NK-92 (cell line): ENCODE data around the gene TENM4.

Source experiments
- DNase-seq: peaks from one replicate; lab custom pipeline; 2025; ENCODE audit not compliant: unreplicated experiment; lab: John Stamatoyannopoulos, UW

TENM4 gene

GRCh38 chr11:79094616-79095015 lies 346.2 kb downstream of the TENM4 start:
- DNase-seq, result no peak

GRCh38 chr11:79092791-79093353 lies 348.0 kb downstream of the TENM4 start:
- DNase-seq, result no peak

GRCh38 chr11:79090191-79090705 lies 350.6 kb downstream of the TENM4 start:
- no peak for DNase-seq

GRCh38 chr11:79089601-79090000 lies 351.2 kb downstream of the TENM4 start:
- no peak for DNase-seq

DNA sequence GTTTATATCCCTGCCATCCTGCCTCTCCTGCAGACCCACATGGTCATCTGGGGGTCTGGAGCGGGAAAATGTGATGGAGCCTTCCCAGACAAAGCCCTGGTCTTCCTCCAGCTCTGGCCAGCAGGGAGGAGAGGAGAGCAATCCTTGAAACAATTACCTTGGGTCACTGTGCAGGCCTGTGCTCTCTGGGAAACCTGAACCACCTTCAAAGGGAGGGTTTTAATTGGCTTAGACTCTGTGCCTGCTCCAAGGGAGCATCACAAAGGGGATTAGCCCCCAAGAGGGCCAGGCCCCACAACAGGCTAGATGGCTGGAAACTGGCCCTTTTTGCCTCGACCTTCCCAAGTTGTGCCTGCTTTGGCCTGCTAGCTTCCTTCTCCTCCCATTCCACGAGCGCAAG lies 351.9 kb downstream of the TENM4 start:
- no peak for DNase-seq

- no peak for DNase-seq
Observed at GRCh38 chr11:79087961-79088318, 352.9 kb downstream of the TENM4 start.

GRCh38 chr11:79087238-79087960 lies 353.4 kb downstream of the TENM4 start:
- DNase-seq, result no peak

DNA sequence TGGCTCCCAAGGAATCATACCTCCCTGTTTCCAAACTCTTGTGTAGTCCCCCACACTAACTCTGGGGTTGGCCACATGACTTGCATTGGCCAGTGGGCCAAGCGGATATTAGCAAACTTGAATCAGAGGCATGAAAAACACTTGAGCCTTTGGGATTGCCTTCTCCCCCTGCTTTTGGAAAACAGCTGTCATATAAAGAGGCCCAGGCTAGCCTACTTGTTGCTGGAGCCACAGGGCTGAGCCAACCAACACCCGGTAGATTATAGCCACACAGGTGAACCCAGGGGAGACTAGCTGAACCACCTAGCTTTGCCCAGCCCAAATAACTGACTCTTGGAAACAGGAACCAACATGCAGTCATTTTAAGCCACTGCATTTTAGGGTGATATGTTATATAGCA lies 354.8 kb downstream of the TENM4 start:
- no peak for DNase-seq

DNA sequence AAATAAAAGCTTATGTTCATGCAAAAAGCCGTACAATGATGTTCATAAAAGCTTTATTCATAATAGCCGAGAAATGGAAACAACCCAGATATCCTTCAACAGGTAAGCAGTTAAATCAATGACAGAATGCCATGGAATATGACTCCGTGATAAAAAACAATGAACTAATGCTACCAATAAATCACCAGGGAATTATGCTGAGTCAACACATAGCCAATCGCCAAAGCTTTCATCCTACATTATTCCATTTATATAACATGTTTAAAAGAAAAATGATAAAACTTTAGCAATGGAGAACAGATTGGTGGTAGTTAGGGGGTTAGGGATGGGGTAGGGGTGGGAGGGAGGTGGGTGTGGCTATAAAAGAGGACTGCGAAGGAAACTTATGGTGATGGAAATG lies 356.4 kb downstream of the TENM4 start:
- no peak for DNase-seq

GRCh38 chr11:79083352-79083751 lies 357.5 kb downstream of the TENM4 start:
- DNase-seq, result no peak

- DNase-seq, result no peak
Observed at GRCh38 chr11:79082907-79083306, 357.9 kb downstream of the TENM4 start.

- no peak for DNase-seq
Observed at GRCh38 chr11:79082280-79082679, 358.6 kb downstream of the TENM4 start.

GRCh38 chr11:79081471-79082031 lies 359.3 kb downstream of the TENM4 start:
- DNase-seq, result no peak

GRCh38 chr11:79080551-79080950 lies 360.3 kb downstream of the TENM4 start:
- no peak for DNase-seq

DNA sequence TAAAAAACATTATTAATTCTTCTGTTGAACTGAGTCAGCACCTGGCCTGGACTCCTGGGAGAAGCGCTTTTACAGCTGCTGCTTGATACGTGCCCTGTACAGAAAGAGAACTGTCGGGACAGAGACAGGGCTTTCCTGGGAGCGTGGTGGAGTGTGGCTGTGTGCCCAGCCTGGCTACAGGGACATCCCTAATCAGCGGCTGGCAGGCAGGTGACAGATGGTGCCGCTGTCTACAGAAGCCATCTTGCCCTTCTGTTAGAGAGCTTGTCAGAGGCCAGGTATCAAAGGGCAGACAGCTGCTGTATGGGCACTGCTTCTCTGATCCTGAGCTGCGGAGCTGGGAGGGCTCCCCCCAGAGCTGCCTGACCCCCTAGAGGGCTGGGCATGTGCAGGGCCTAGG lies 361.8 kb downstream of the TENM4 start:
- no peak for DNase-seq

DNA sequence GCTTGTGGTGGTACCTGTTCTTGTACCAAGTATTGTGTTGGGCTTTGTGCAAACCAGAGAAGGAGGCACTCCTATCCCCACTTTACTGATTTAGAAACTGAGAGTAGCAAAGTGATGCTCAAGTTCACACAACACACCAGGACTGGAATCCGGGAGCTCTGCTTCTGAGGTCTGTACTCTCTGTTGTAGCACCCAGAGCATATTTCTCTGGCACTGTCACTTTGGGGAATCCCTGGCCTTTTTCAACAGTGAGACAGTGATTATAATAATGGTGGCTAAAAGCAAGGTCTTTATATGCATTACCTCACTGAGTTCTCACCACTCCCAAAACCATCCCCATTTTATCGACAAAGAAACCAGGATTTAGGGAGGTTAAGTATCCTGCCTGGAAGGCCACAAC lies 362.4 kb downstream of the TENM4 start:
- DNase-seq, result no peak

- no peak for DNase-seq
Observed at GRCh38 chr11:79077702-79078330, 363.0 kb downstream of the TENM4 start.

DNA sequence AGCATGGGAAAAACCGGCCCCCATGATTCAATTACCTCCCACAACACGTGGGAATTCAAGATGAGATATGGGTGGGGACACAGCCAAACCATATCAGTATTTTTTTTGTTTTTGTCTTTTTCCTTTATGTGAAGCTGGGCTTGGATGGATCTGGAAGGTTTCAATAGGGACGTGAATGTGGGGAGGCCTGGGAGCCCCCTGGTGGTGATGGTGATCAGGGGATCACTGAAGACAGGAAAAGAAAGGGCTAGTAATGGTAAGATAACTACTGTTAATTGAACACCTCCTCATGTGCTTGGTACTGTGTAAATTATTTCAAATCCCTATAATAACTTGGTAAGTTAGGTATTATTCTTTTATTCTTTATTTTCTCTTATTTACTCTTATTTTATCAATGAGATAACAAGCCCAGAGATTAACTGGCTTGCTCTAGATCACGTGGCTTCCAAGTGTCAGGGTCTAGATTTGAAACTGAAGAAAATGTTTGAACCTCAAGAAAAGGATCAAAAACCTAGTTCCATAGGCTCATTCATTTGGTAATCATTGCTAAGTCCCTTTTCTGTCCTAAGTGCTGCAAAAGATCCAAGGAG lies 364.2 kb downstream of the TENM4 start:
- no peak for DNase-seq

DNA sequence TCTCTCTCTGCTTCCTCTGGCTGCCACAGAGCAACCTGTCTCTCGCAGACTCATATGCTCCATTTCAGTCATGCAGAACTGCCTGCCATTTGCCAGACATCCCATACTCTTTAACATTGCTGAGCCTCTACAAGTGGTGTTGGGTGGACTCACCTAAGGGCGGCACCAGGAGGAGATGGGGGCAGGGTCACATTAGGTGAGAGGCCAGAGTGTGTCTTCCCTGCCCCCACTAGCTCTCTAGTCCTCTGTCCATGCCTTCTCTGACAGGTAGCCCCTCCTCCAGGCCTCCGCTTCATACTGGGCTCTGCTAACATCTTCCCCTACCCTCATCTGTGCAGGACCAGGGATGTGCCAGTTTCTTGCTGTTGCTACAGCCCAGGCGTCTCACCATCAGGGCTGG lies 366.3 kb downstream of the TENM4 start:
- no peak for DNase-seq

GRCh38 chr11:79071190-79071589 lies 369.6 kb downstream of the TENM4 start:
- no peak for DNase-seq

- DNase-seq, result no peak
Observed at GRCh38 chr11:79070518-79070917, 370.3 kb downstream of the TENM4 start.

DNA sequence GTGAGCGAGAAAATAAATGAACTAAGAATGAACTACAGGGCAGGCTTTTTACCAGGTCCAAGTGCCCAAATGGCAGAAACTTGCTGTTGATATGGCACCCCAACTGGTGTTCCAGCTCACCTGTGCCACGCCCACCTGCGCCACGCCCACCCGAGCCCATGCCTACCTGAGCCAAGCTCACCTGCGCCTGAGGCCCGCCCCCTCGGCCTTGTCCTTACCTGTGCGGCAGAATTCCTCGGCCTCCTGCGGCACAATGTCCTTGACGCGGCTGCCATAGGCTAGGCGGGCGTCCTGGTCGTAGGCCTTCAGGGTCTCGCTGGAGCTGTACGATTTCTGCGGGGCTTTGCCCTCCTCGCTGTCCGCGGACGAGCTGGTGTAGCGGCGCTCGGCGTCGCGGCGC lies 371.3 kb downstream of the TENM4 start:
- no peak for DNase-seq
